HG03575 (cell line): ENCODE data around the gene PHACTR4.
"Not testable (repeated sequence)": the region's sequence is repeated elsewhere in the genome, so short reads cannot be mapped to it uniquely, and the experiment has no call there.

Source experiments
- ATAC-seq: cut with Tn5 transposase; IDR thresholded peaks from one replicate; pipeline ENCODE4 v1.9.1; 2021; ENCODE audit not compliant: unreplicated experiment, insufficient number of reproducible peaks, low FRiP score; ENCODE audit errors: extremely low read depth

The PHACTR4 gene

GRCh38 chr1:28368608-28369007, 932 bp upstream of the PHACTR4 start:
- not testable (repeated sequence) for ATAC-seq

GRCh38 chr1:28370239-28371009, 884 bp downstream of the PHACTR4 start:
- ATAC-seq = no peak

GRCh38 chr1:28371010-28371377, 1.5 kb downstream of the PHACTR4 start:
- no peak for ATAC-seq

GRCh38 chr1:28373450-28373849, 3.9 kb downstream of the PHACTR4 start:
- ATAC-seq = not testable (repeated sequence)

GRCh38 chr1:28374297-28374696, 4.8 kb downstream of the PHACTR4 start:
- no peak for ATAC-seq

GRCh38 chr1:28375598-28375997, 6.1 kb downstream of the PHACTR4 start:
- ATAC-seq = not testable (repeated sequence)

- ATAC-seq = not testable (repeated sequence)
Observed at GRCh38 chr1:28376195-28376594, 6.7 kb downstream of the PHACTR4 start.

GRCh38 chr1:28378906-28379305, 9.4 kb downstream of the PHACTR4 start:
- ATAC-seq = no peak

- no peak for ATAC-seq
Observed at GRCh38 chr1:28380394-28380793, 10.9 kb downstream of the PHACTR4 start.

- not testable (repeated sequence) for ATAC-seq
Observed at GRCh38 chr1:28383785-28384184, 14.2 kb downstream of the PHACTR4 start.

GRCh38 chr1:28392027-28392652, 22.6 kb downstream of the PHACTR4 start:
- no peak for ATAC-seq

GRCh38 chr1:28394136-28394535, 24.6 kb downstream of the PHACTR4 start:
- ATAC-seq = no peak

GRCh38 chr1:28395181-28395580, 25.6 kb downstream of the PHACTR4 start:
- ATAC-seq = no peak

GRCh38 chr1:28401760-28402159, 32.2 kb downstream of the PHACTR4 start:
- no peak for ATAC-seq

GRCh38 chr1:28409090-28409489, 39.5 kb downstream of the PHACTR4 start:
- ATAC-seq = no peak

GRCh38 chr1:28411656-28412055, 42.1 kb downstream of the PHACTR4 start:
- no peak for ATAC-seq

- ATAC-seq = no peak
Observed at GRCh38 chr1:28412731-28413130, 43.2 kb downstream of the PHACTR4 start.

- no peak for ATAC-seq
Observed at GRCh38 chr1:28416509-28417194, 47.1 kb downstream of the PHACTR4 start.

- no peak for ATAC-seq
Observed at GRCh38 chr1:28417441-28417922, 47.9 kb downstream of the PHACTR4 start.
